Measurements from ENCODE around the gene HECTD1.
"Not testable (repeated sequence)": the region's sequence is repeated elsewhere in the genome, so short reads cannot be mapped to it uniquely, and the experiment has no call there.

HECTD1 gene

DNA sequence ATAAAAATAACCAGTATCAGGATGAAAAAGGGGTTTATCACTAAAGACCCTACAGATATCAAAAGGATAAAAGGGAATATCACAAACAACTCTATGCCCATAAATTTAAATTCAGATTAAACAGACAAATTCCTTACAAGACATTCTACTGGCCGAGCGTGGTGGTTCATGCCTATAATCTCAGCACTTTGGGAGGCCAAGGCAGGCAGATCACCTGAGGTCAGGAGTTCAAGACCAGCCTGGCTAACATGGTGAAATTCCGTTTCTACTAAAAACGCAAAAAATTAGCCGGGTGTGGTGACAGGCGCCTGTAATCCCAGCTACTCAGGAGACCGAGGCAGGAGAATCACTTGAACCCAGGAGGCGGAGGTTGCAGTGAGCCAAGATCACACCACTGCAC lies 15.0 kb downstream of the HECTD1 start:
- DNase-seq = not testable (repeated sequence)

GRCh38 chr14:31190717-31191263 lies 16.8 kb downstream of the HECTD1 start:
- DNase-seq = no peak

- DNase-seq = no peak
These were observed 17.4 kb downstream of the HECTD1 start for GRCh38 chr14:31190219-31190603.

GRCh38 chr14:31189346-31190218 lies 18.0 kb downstream of the HECTD1 start:
- DNase-seq = no peak

- no peak for DNase-seq
These were observed 18.8 kb downstream of the HECTD1 start for GRCh38 chr14:31188744-31189143.

DNA sequence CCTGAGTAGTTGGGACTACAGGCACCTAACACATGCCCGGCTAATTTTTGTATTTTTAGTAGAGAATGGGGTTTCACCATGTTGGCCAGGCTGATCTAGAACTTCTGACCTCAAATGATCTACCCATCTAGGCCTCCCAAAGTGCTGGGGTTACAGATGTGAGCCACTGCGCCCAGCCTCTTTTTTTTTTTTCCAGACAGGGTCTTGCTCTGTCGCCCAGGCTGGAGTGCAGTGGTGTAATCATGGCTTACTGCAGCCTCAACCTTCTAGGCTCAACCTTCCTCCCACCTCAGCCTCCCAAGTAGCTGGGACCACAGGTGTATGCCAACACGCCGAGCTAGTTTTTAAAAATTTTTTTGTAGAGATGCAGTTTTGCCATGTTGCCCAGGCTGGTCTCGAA lies 25.6 kb downstream of the HECTD1 start:
- DNase-seq = not testable (repeated sequence)

DNA sequence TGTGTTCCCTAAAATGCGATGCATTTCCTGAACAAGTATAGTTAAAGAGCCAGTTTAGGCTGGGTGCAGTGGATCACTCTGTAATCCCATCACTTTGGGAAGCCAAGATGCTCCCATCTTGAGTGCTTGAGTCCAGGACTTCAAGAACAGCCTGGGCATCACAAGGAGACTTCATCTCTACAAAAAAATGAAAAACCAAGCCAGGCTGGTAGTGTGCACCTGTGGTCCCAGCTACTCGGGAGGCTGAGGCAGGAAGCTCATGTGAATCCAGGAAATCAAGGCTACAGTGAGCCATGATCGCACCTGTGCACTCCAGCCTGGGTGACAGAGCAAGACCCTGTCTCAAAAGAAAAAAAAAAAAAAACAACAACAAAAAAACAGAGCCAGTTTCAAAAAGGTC lies 26.3 kb downstream of the HECTD1 start:
- DNase-seq = no peak

DNA sequence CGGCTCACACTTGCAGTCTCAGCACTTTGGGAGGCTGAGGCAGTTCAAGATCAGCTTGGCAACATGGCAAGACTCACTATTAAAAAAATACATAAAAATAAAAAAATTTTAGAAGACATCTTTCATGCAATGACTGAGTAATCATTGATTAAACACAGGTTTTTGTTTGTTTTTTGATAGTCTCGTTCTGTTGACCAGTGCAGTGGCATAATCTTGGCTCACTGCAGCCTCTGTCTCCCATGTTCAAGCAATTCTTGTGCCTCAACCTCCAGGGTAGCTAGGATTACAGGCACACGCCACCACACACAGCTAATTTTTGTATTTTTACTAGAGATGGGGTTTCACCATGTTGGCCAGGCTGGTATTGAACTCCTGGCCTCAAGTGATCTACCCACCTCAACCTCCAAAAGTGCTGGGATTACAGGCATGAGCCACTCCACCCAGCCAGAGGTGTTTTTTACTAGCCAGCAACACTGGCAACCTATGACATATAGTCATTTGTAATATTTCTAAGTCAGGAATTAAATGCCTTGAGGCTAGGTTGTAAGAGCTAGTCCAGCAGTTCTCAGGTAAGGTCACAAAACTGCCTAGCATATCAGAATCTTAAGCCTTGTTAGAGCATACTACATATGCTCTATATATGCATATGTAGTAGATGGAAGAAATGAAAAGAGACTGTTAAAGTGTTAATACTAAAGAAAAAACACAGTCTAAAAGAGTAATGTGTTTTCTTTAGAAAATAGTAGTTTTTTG lies 27.1 kb downstream of the HECTD1 start:
- no peak for DNase-seq

- DNase-seq = no peak
These were observed 33.2 kb downstream of the HECTD1 start for GRCh38 chr14:31174433-31174832.

- no peak for DNase-seq
These were observed 34.3 kb downstream of the HECTD1 start for GRCh38 chr14:31173120-31173837.

- DNase-seq = no peak
These were observed 35.5 kb downstream of the HECTD1 start for GRCh38 chr14:31172084-31172483.

DNA sequence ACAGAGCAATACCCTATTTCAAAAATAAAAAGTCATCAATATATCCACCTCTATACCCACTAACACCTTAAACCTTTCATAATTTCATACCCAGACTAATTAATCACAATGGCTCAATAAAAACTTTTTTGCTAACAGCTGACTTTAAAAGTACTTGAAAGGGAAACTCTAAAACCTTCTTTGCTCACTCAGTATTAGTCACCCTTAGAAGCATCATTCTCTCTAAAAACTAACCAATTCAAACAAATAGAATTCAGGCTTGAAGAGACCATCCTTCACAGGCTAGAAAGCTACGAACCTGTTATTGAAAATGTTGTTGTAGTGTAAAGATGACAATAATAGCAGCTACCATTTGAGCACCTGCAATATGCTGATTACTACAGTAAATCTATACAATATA lies 37.2 kb downstream of the HECTD1 start:
- no peak for DNase-seq

DNA sequence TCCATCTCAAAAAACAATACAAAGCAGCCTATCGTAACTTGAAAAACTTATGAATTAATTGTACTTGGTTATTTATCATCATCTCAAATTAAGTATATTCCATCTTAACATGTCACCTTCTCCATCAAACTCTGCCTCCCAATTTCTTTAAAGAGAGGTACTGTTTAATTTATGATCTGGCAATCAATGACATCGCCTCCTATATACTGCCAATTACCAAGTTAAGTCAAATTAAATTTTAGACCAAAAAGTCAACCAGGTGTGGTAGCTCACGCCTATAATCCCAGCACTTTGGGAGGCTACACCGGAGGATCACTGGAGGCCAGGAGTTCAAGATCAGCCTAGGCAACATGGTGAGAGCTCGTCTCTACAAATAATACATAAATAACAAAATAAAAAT lies 37.7 kb downstream of the HECTD1 start:
- DNase-seq = no peak

GRCh38 chr14:31167032-31167431 lies 40.6 kb downstream of the HECTD1 start:
- DNase-seq = no peak

DNA sequence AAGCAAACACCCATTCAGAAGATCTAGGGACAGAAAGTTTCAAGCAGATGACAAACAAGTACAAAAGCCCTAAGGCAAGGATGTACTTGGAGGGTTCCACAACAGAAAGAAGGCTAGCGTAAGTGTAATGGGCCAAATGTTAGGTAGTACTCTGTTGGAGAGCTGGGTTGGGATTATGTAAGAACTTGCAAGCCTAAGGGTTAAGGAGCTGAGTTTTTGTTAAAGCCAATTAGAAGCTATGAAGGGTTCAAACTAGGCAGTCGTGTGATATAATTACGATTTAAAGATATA lies 41.4 kb downstream of the HECTD1 start:
- no peak for DNase-seq

- DNase-seq = peak; percentile 61
These were observed 43.5 kb downstream of the HECTD1 start for GRCh38 chr14:31164115-31164514.

DNA sequence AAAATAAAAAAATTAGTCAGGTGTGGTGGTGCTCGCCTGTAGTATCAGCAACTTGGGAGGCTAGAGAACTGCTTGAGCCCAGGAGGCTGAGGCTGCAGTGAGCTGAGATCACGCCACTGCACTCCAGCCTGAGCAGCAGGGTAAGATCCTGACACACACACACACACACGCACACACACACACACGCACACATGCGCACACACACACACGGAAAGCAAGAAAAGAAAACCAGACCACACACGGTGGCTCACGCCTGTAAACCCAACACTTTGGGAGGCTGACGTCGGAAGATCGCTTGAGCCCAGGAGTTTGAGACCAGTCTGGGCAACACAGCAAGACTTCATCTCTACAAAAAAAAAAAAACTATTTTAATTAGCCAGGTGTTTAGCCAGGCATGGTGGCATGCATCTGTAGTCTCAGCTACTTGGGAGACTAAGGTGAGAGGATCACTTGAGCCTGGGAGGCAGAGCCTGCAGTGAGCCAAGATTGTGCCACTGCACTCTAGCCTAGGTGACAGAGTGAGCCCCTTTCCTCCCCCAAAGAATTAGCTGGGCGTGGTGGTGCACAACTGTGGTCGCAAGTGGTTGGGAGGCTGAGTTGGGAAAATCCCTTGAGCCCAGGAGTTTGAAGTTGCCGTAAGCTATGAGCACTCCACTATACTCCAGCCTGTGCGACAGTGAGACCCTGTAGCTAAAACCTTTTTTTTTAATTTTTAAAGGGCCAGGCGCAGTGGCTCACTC lies 44.5 kb downstream of the HECTD1 start:
- DNase-seq = no peak

- no peak for DNase-seq
These were observed 46.3 kb downstream of the HECTD1 start for GRCh38 chr14:31161274-31161673.

- DNase-seq = no peak
These were observed 47.8 kb downstream of the HECTD1 start for GRCh38 chr14:31159682-31160296.

DNA sequence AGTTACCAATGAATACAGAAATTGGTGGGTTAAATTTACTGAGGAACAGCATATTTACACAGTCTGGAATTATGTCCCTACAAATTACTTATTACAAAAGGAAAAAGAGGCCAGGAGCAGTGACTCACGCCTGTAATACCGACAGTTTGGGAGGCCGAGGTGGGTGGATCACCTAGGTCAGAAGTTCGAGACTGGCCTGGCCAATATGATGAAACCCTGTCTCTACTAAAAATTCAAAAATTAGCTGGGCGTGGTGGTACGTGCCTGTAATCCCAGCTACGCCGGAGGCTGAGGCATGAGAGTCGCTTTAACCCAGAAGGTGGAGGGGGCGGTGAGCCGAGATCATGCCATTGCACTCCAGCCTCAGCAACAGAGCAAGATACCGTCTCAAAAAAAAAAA lies 52.6 kb downstream of the HECTD1 start:
- DNase-seq = no peak

GRCh38 chr14:31142455-31143087 lies 65.0 kb downstream of the HECTD1 start:
- DNase-seq = no peak
